ENCODE data around the gene CARNS1.

Gene CARNS1

DNA sequence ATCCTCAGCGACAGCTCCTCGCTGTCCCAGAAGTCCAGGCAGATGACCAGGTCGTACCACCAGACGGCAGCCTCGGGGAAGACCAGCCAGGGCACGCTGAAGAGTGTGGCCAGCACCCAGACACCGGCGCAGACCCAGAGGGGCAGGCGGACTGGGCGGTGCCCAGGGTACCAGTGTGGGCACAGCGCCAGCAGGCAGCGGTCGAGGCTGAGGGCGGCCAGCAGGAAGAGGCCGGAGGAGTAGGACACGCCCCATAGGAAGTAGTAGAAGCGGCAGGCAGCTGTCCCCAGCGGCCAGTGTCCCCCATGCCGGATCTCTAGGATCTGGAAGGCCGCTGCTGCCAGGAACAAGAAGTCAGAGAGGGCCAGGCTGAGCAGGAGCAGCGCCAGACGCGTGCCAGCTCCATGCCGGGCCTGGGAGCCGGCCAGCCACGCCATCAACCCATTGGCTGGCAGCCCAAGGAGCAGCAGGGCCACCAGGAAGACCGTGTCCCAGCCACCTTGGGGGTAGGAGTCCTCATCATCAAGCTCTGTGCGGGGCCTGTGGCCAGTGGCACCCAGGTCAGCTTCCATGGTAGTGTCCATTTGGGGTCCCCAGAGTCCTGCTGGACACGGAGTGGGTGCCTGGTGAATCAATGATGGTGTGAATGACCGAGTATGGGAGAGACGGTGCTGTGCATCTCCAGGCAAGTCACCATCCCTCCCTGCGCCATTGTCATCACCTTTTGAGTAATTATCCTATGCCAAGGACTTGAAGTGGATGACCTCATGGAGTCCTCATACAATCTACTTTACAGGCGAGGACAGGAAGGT, 36.9 kb downstream of the CARNS1 start, which contains the start of gene GPR152:
Gene GPR152, minus strand, starts transcription at position 589 of the 812 bp plus-strand sequence. Its CDS starts 5 bp downstream, at position 584.
- TF ChIP-seq, protein P1, sequence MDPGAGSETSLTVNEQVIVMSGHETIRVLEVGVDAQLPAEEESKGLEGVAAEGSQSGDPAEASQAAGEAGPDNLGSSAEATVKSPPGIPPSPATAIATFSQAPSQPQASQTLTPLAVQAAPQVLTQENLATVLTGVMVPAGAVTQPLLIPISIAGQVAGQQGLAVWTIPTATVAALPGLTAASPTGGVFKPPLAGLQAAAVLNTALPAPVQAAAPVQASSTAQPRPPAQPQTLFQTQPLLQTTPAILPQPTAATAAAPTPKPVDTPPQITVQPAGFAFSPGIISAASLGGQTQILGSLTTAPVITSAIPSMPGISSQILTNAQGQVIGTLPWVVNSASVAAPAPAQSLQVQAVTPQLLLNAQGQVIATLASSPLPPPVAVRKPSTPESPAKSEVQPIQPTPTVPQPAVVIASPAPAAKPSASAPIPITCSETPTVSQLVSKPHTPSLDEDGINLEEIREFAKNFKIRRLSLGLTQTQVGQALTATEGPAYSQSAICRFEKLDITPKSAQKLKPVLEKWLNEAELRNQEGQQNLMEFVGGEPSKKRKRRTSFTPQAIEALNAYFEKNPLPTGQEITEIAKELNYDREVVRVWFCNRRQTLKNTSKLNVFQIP (CRISPR knock-in tag; IDR thresholded peaks at IDR 0.05; ENCODE audit: borderline replicate concordance, low read depth), result no peak
- TF ChIP-seq ZNF565 (CRISPR knock-in tag; conservative IDR thresholded peaks at IDR 0.05; ENCODE audit: low read depth), result no peak
- TF ChIP-seq BACH2 (CRISPR knock-in tag; IDR thresholded peaks at IDR 0.05; ENCODE audit: borderline replicate concordance), result no peak
- no peak for TF ChIP-seq GLIS3 (CRISPR knock-in tag; IDR thresholded peaks at IDR 0.05)
- TF ChIP-seq, protein P2, sequence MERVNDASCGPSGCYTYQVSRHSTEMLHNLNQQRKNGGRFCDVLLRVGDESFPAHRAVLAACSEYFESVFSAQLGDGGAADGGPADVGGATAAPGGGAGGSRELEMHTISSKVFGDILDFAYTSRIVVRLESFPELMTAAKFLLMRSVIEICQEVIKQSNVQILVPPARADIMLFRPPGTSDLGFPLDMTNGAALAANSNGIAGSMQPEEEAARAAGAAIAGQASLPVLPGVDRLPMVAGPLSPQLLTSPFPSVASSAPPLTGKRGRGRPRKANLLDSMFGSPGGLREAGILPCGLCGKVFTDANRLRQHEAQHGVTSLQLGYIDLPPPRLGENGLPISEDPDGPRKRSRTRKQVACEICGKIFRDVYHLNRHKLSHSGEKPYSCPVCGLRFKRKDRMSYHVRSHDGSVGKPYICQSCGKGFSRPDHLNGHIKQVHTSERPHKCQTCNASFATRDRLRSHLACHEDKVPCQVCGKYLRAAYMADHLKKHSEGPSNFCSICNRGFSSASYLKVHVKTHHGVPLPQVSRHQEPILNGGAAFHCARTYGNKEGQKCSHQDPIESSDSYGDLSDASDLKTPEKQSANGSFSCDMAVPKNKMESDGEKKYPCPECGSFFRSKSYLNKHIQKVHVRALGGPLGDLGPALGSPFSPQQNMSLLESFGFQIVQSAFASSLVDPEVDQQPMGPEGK (CRISPR knock-in tag; IDR thresholded peaks at IDR 0.05; ENCODE audit: borderline replicate concordance), result no peak
- no peak for TF ChIP-seq TOX (CRISPR knock-in tag; IDR thresholded peaks at IDR 0.05; ENCODE audit: borderline replicate concordance)
- TF ChIP-seq, protein P3, sequence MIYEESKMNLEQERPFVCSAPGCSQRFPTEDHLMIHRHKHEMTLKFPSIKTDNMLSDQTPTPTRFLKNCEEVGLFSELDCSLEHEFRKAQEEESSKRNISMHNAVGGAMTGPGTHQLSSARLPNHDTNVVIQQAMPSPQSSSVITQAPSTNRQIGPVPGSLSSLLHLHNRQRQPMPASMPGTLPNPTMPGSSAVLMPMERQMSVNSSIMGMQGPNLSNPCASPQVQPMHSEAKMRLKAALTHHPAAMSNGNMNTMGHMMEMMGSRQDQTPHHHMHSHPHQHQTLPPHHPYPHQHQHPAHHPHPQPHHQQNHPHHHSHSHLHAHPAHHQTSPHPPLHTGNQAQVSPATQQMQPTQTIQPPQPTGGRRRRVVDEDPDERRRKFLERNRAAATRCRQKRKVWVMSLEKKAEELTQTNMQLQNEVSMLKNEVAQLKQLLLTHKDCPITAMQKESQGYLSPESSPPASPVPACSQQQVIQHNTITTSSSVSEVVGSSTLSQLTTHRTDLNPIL (CRISPR knock-in tag; IDR thresholded peaks at IDR 0.05; ENCODE audit: low read depth), result no peak
- TF ChIP-seq ZNF70 (CRISPR knock-in tag; IDR thresholded peaks at IDR 0.05), result no peak
- TF ChIP-seq RARB (CRISPR knock-in tag; IDR thresholded peaks at IDR 0.05), result no peak
- no peak for TF ChIP-seq TCF4 (CRISPR knock-in tag; IDR thresholded peaks at IDR 0.05; ENCODE audit: borderline replicate concordance)
- TF ChIP-seq, protein P4, sequence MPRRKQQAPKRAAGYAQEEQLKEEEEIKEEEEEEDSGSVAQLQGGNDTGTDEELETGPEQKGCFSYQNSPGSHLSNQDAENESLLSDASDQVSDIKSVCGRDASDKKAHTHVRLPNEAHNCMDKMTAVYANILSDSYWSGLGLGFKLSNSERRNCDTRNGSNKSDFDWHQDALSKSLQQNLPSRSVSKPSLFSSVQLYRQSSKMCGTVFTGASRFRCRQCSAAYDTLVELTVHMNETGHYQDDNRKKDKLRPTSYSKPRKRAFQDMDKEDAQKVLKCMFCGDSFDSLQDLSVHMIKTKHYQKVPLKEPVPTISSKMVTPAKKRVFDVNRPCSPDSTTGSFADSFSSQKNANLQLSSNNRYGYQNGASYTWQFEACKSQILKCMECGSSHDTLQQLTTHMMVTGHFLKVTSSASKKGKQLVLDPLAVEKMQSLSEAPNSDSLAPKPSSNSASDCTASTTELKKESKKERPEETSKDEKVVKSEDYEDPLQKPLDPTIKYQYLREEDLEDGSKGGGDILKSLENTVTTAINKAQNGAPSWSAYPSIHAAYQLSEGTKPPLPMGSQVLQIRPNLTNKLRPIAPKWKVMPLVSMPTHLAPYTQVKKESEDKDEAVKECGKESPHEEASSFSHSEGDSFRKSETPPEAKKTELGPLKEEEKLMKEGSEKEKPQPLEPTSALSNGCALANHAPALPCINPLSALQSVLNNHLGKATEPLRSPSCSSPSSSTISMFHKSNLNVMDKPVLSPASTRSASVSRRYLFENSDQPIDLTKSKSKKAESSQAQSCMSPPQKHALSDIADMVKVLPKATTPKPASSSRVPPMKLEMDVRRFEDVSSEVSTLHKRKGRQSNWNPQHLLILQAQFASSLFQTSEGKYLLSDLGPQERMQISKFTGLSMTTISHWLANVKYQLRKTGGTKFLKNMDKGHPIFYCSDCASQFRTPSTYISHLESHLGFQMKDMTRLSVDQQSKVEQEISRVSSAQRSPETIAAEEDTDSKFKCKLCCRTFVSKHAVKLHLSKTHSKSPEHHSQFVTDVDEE (CRISPR knock-in tag; IDR thresholded peaks at IDR 0.05), result no peak
- ATAC-seq, result no peak; the same call in 2 of the 3 replicates

DNA sequence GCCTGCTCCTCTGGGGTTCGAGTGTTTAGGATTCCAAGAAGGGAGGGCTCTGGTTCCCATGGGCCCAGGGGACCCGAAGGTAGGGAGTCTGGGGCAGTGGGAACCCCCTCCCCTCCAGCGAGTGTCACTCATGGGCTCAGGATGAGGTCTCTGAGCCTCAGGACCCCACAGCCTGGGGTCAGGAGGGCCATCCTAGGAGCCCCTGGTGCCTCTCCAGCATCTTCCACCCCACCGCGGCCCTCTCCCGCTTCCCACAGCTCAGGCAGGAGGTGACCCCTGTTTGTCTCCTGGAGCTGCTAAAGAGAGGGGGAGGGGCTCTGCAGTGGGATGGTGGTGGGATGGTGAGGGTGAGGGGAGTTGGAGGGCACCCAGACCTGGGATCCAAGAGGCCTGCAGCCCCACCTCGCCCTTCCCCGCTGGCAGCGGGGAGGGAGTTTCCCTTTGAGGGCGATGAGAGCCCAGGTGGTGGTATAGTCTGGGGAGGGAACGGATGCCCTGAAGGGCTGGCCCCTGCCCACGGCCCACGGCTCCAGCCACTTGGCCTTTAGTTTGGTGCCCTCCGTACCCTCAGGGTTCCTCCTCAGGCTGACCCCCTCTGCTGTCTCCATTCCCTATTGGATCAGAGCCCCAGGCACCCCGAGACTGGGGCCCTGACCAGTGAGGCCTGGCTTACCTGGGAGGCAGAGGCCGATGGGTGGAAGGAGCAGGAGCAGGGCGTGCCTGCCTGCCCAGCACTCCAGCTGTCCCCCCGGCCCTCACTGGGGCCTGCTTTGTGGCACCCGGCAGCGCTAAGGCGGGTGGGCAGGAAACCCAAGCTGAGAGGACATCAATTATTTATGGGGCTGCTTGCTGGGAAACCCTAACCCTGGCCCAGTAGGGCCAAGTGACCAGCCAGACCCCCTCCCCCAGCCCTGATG, 38.6 kb downstream of the CARNS1 start:
- no peak for ATAC-seq
- no peak for TF ChIP-seq ZNF565 (CRISPR knock-in tag; conservative IDR thresholded peaks at IDR 0.05; ENCODE audit: low read depth)
- TF ChIP-seq ZFP3 (CRISPR knock-in tag; IDR thresholded peaks at IDR 0.05), result no peak
- no peak for TF ChIP-seq CSDC2 (CRISPR knock-in tag; IDR thresholded peaks at IDR 0.05)
- no peak for TF ChIP-seq ZNF8 (CRISPR knock-in tag; IDR thresholded peaks at IDR 0.05)
- TF ChIP-seq GLIS3 (CRISPR knock-in tag; IDR thresholded peaks at IDR 0.05), result no peak
- TF ChIP-seq TOX (CRISPR knock-in tag; IDR thresholded peaks at IDR 0.05; ENCODE audit: borderline replicate concordance), result no peak

DNA sequence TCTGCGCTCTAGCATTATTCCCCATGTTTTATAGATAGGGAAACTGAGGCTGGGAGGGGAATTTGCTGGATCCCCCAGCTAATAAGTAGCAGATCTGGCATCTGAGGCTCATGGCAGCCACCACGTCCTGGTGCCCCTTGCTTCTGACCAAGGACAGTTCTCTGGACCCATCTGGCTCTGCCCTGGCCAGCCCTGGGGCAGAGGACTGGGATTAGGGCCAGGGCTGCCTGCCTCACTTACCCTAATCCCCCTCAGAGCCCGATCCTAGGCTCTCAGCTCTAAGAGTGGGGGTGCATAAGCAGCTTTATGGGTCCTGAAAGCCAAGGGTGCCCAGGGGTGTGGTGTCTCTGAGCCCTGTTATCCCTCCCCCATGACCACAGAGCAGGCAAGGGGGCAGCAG, 39.6 kb downstream of the CARNS1 start, which contains the start of gene CABP4:
Gene CABP4, plus strand, starts transcription at position 301 of the 400 bp plus-strand sequence. Its CDS starts 70 bp downstream, at position 371.
- no peak for ATAC-seq
- TF ChIP-seq PPARA (CRISPR knock-in tag; IDR thresholded peaks at IDR 0.05; ENCODE audit: borderline replicate concordance) (no peak), ZFP30 (CRISPR knock-in tag; IDR thresholded peaks at IDR 0.05) (no peak), ZNF565 (CRISPR knock-in tag; conservative IDR thresholded peaks at IDR 0.05; ENCODE audit: low read depth) (no peak), GLIS3 (CRISPR knock-in tag; IDR thresholded peaks at IDR 0.05) (no peak), SNAI2 (CRISPR knock-in tag; IDR thresholded peaks at IDR 0.05) (no peak), ZNF8 (CRISPR knock-in tag; IDR thresholded peaks at IDR 0.05) (no peak), TOX (CRISPR knock-in tag; IDR thresholded peaks at IDR 0.05; ENCODE audit: borderline replicate concordance) (no peak), TCF4 (CRISPR knock-in tag; IDR thresholded peaks at IDR 0.05; ENCODE audit: borderline replicate concordance) (no peak)

All from SK-N-SH treated with all-trans-retinoic acid at 6 μM for 48 hours (cell line).